Activated CD4-positive, alpha-beta T cell treated with anti-CD3 and anti-CD28 coated beads, Interleukin-2, amount 10 ng/mL, durations not matched to agents 24 days and 14 days (primary cell): Measurements from ENCODE around the gene CXCL1. TPM values are rescaled to one million over a fixed set of nuclear protein-coding genes. Genes with fewer than 3 reads are reported as not detected.

Experiments used
- DNase-seq: peaks from one replicate; pipeline ENCODE4 v3.0.0; 2022
- H3K27ac Mint-ChIP-seq: one replicate; pipeline ENCODE4 v1.8.0; 2022; ENCODE audit warnings: mild to moderate bottlenecking, mixed read lengths
- H3K27me3 Mint-ChIP-seq: one replicate; pipeline ENCODE4 v1.8.0; 2022; ENCODE audit warnings: mixed read lengths
- H3K36me3 Mint-ChIP-seq: one replicate; pipeline ENCODE4 v1.8.0; 2022; ENCODE audit warnings: low read depth, mild to moderate bottlenecking, mixed read lengths
- H3K4me1 Mint-ChIP-seq: one replicate; pipeline ENCODE4 v1.8.0; 2021; ENCODE audit warnings: mixed read lengths
- H3K4me3 Mint-ChIP-seq: one replicate; pipeline ENCODE4 v1.8.0; 2022; ENCODE audit warnings: mild to moderate bottlenecking, moderate library complexity, mixed read lengths
- H3K9me3 Mint-ChIP-seq: one replicate; pipeline ENCODE4 v1.8.0; 2021; ENCODE audit warnings: mixed read lengths
- intact Hi-C: fragments of 100-400 bp; cut with micrococcal nuclease; formaldehyde crosslinking; loops from one replicate; pipeline ENCODE4 v1.15.1; 2023
- total RNA-seq: library from RNA; stranded (reverse); gene quantifications from 2 replicates; pipeline ENCODE4 v1.2.3, GENCODE V29; 2022

The CXCL1 gene
- total RNA-seq, 1 donor from 2014 or later: not detected

GRCh38 chr4:73901031-73901430, 31.8 kb downstream of the CXCL1 start:
- intact Hi-C loops: no loop called here
- no peaks in the 10 kb centered on the region for H3K9me3 Mint-ChIP-seq
- DNase-seq: no peak
- no peaks in the 10 kb centered on the region for H3K27me3 Mint-ChIP-seq
- H3K36me3 Mint-ChIP-seq: no peaks in the 10 kb centered on the region
- no peak overlapping the region for H3K4me3 Mint-ChIP-seq
- no peak overlapping the region for H3K27ac Mint-ChIP-seq
- H3K4me1 Mint-ChIP-seq: no peaks in the 10 kb centered on the region

- no peaks in the 10 kb centered on the region for H3K4me1 Mint-ChIP-seq
- no peaks in the 10 kb centered on the region for H3K36me3 Mint-ChIP-seq
- H3K4me3 Mint-ChIP-seq: no peak overlapping the region
- no peak for DNase-seq
- H3K27ac Mint-ChIP-seq: no peak overlapping the region
- intact Hi-C loops: no loop called here
- no peaks in the 10 kb centered on the region for H3K27me3 Mint-ChIP-seq
- H3K9me3 Mint-ChIP-seq: no peaks in the 10 kb centered on the region
Observed at GRCh38 chr4:73902038-73902637, 32.9 kb downstream of the CXCL1 start.

- no peak overlapping the region for H3K27ac Mint-ChIP-seq
- no peaks in the 10 kb centered on the region for H3K9me3 Mint-ChIP-seq
- intact Hi-C loops: no loop called here
- H3K36me3 Mint-ChIP-seq: no peaks in the 10 kb centered on the region
- H3K4me3 Mint-ChIP-seq: no peak overlapping the region
- no peaks in the 10 kb centered on the region for H3K4me1 Mint-ChIP-seq
- H3K27me3 Mint-ChIP-seq: no peaks in the 10 kb centered on the region
- no peak for DNase-seq
Observed at GRCh38 chr4:73902817-73903547, 33.8 kb downstream of the CXCL1 start.

GRCh38 chr4:73904491-73904890, 35.3 kb downstream of the CXCL1 start:
- intact Hi-C loops: no loop called here
- Mint-ChIP-seq H3K36me3 (no peaks in the 10 kb centered on the region), H3K27ac (no peak overlapping the region), H3K4me3 (no peak overlapping the region), H3K27me3 (no peaks in the 10 kb centered on the region), H3K9me3 (no peaks in the 10 kb centered on the region), H3K4me1 (no peaks in the 10 kb centered on the region)
- DNase-seq: no peak

GRCh38 chr4:73908965-73909364, 39.8 kb downstream of the CXCL1 start:
- Mint-ChIP-seq H3K4me3 (no peak overlapping the region), H3K36me3 (no peaks in the 10 kb centered on the region), H3K9me3 (no peaks in the 10 kb centered on the region), H3K4me1 (no peaks in the 10 kb centered on the region), H3K27ac (no peak overlapping the region), H3K27me3 (no peaks in the 10 kb centered on the region)
- no peak for DNase-seq
- intact Hi-C loops: no loop called here

GRCh38 chr4:73911746-73912145, 42.6 kb downstream of the CXCL1 start:
- Mint-ChIP-seq H3K4me1 (no peaks in the 10 kb centered on the region), H3K27ac (no peak overlapping the region), H3K36me3 (no peaks in the 10 kb centered on the region), H3K9me3 (no peaks in the 10 kb centered on the region), H3K4me3 (no peak overlapping the region), H3K27me3 (no peaks in the 10 kb centered on the region)
- no peak for DNase-seq
- intact Hi-C loops: no loop called here

- no peaks in the 10 kb centered on the region for H3K4me1 Mint-ChIP-seq
- no peaks in the 10 kb centered on the region for H3K27me3 Mint-ChIP-seq
- no peak overlapping the region for H3K4me3 Mint-ChIP-seq
- intact Hi-C loops: no loop called here
- no peak for DNase-seq
- H3K36me3 Mint-ChIP-seq: no peaks in the 10 kb centered on the region
- H3K9me3 Mint-ChIP-seq: no peaks in the 10 kb centered on the region
- no peak overlapping the region for H3K27ac Mint-ChIP-seq
Observed at GRCh38 chr4:73912191-73912590, 43.0 kb downstream of the CXCL1 start.

GRCh38 chr4:73914071-73914470, 44.9 kb downstream of the CXCL1 start:
- H3K4me1 Mint-ChIP-seq: peaks cover 2% of the 10 kb centered on the region
- H3K27me3 Mint-ChIP-seq: no peaks in the 10 kb centered on the region
- no peaks in the 10 kb centered on the region for H3K36me3 Mint-ChIP-seq
- no peaks in the 10 kb centered on the region for H3K9me3 Mint-ChIP-seq
- no peak overlapping the region for H3K4me3 Mint-ChIP-seq
- no peak for DNase-seq
- intact Hi-C loops: no loop called here
- no peak overlapping the region for H3K27ac Mint-ChIP-seq

GRCh38 chr4:73916172-73916925, 47.2 kb downstream of the CXCL1 start:
- intact Hi-C loops: no loop called here
- Mint-ChIP-seq H3K9me3 (no peaks in the 10 kb centered on the region), H3K27me3 (no peaks in the 10 kb centered on the region), H3K36me3 (no peaks in the 10 kb centered on the region), H3K4me1 (peaks cover 2% of the 10 kb centered on the region), H3K4me3 (no peak overlapping the region), H3K27ac (no peak overlapping the region)
- DNase-seq: no peak

- Mint-ChIP-seq H3K4me1 (peaks cover 2% of the 10 kb centered on the region), H3K27ac (no peak overlapping the region), H3K4me3 (no peak overlapping the region), H3K27me3 (no peaks in the 10 kb centered on the region), H3K9me3 (no peaks in the 10 kb centered on the region), H3K36me3 (no peaks in the 10 kb centered on the region)
- no peak for DNase-seq
- intact Hi-C loops: no loop called here
Observed at GRCh38 chr4:73917081-73917501, 47.9 kb downstream of the CXCL1 start.

GRCh38 chr4:73918058-73918457, 48.9 kb downstream of the CXCL1 start:
- Mint-ChIP-seq H3K4me3 (no peak overlapping the region), H3K27me3 (no peaks in the 10 kb centered on the region), H3K4me1 (peaks cover 2% of the 10 kb centered on the region), H3K36me3 (no peaks in the 10 kb centered on the region), H3K9me3 (no peaks in the 10 kb centered on the region), H3K27ac (no peak overlapping the region)
- intact Hi-C loops: no loop called here
- no peak for DNase-seq

GRCh38 chr4:73919691-73920090, 50.5 kb downstream of the CXCL1 start:
- DNase-seq: no peak
- H3K27ac Mint-ChIP-seq: no peak overlapping the region
- H3K4me3 Mint-ChIP-seq: no peak overlapping the region
- no peaks in the 10 kb centered on the region for H3K27me3 Mint-ChIP-seq
- no peaks in the 10 kb centered on the region for H3K9me3 Mint-ChIP-seq
- intact Hi-C loops: no loop called here
- no peaks in the 10 kb centered on the region for H3K36me3 Mint-ChIP-seq
- peaks cover 2% of the 10 kb centered on the region for H3K4me1 Mint-ChIP-seq
